GM18861 (cell line): ENCODE data around the gene ACTL7A.
"Not testable (repeated sequence)": the region's sequence is repeated elsewhere in the genome, so short reads cannot be mapped to it uniquely, and the experiment has no call there.

Experiments used
- ATAC-seq: cut with Tn5 transposase; IDR thresholded peaks from one replicate; pipeline ENCODE4 v1.9.1; 2021; ENCODE audit not compliant: unreplicated experiment

ACTL7A gene

DNA sequence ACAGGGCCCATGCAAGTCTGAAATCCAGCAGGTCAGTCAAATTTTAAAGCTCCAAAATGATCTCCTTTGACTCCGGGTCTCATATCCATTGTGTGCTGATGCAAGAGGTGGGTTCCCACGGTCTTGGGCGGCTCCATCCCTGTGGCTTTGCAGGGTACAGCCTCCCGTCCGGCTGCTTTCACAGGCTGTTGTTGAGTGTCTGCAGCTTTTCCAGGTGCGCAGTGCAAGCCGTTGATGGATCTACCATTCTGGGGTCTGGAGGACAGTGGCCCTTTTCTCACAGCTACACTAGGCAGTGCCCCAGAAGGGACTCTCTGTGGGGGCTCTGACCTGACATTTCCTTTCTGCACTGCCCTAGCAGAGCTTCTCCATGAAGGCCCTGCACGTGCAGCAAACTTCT, 13.8 kb upstream of the ACTL7A start:
- ATAC-seq, result not testable (repeated sequence)

GRCh38 chr9:108850293-108850897, 11.7 kb upstream of the ACTL7A start:
- no peak for ATAC-seq

DNA sequence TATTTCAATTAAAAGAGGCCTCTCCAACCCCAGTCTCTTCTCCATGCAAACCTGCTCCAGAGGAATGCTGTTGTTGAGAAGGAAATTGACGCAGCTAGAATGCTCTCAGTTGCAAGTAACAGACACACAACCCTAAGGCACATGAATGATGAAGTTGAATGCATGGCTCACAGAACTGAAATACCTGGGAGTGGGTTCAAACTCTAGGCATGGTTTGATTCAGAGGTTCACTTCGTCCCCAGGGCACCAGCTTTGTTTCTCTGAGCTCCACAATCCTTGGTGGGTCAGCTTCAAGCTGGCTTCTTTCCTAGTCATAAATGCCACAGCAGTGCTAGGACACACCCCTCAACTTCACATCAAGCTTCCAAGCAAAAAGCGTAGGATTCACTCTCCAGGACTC, 10.9 kb upstream of the ACTL7A start:
- no peak for ATAC-seq

DNA sequence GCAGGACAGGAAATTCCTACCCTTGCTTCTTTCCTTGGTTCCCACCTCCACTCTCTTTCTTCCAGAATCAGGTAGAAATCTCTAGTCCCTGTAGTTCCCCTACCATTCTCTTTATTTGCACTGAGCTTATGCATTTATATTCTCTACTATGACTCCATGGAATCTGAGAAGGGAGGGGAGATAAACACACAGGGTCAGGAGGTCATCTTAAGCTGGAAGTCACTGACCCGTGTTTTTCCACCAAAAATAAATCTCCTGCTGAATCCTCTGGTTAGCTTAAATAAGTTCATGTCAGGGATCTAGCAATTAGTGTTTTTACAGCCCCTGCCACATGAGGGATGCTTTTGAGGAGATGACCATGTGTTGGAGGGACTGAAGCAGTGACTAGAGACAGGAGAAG, 10.0 kb upstream of the ACTL7A start:
- ATAC-seq, result no peak

- ATAC-seq, result no peak
These were observed 8.0 kb upstream of the ACTL7A start for GRCh38 chr9:108854094-108854493.

DNA sequence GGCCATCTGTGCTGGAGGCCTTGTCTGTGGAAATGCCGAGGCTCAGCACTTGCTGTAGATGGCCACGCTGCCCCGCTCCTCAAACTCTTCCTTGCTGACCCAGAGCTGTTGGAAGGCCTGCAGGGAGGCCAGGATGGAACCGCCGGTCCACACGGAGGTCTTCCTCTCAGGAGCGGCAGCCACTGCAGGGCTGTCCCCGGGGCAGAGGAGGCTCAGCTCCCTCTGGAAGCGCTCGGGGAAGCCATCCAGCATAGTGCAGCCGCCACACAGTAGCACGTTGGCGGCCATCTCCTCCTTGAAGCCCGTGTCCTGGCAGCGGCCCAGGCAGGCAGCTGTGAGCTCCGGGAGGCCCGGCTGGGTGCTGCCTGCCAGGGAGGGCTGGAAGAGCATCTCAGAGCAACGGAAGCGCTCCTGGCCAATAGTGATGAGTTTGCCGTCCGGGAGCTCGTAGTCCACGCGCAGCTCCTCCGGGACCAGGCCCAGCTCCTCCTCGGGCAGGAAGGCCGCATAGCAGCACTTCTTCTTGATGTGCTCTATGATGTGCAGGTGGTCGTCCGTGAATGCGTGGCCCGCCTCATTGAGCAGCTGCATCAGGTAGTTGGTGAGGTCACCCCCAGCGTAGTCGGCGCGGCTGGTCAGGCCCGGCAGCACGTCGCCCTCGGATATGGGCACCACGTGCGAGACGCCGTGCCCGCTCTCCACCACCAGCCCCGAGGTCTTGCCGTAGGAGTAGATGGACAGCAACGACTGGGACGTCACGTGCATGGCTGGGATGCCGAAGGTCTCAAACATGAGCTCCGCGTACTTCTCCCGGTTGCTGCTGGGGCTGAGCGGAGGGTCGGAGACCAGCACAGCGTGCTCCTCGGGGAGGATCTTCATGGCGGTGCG, 7.2 kb upstream of the ACTL7A start:
- no peak for ATAC-seq

- no peak for ATAC-seq
These were observed 6.6 kb upstream of the ACTL7A start for GRCh38 chr9:108855529-108855886.

- ATAC-seq, result no peak
These were observed 6.2 kb upstream of the ACTL7A start, which contains the start of gene ACTL7B for GRCh38 chr9:108855888-108856287. Gene ACTL7B, minus strand, starts transcription at chr9:108855986. Its CDS starts 56 bp downstream, at chr9:108855930.

DNA sequence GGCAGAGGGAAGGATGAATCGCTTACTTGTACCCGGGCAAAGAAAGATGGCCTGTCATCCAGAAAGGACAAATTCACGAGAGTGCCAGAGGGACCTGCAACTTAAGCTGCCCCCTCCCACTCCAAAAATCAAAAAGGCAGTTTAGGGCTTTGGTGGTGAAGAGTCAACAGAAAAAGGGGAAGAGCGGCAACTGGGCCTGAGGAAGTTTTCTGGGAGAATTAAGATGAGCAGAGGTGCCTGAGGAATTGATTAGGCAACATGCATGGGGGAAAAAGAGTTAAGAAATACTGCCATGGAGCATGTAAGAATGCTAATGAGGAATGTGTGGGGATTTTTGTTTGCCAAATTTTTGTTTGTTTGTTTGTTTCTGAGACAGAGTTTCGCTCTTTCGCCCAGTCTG, 4.5 kb upstream of the ACTL7A start:
- no peak for ATAC-seq

DNA sequence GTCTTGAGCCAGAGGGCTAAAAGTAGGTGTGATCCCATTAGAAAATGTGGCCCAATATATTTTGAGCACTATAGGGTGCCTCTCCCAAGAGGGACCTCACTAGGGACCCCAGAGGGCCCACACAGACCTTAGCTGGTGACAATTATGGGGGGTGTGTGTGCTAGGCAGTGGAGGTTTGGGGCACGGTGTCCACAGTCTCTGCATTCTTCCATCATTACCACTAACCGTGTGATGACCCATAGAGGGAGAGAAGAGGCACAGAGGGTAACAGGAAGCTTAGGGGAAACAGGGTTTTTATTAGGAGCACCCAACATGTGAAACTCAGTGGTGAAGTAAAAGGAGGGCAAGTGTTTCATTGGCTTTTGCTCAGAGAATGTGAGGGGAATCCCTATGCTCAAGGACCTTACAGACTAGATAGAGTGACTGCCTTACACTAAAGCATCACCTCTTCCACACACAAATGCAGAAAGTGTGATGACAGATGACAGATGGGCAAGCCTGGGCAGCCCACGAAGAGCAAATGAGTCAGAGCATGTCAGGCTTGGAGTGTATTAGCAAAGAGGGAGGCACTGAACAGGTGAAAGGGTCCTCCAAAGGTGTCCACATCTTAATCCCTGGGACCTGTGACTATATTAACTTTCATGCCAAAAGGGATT, 2.5 kb upstream of the ACTL7A start:
- ATAC-seq, result peak; percentile 83

- no peak for ATAC-seq
These were observed 1.7 kb upstream of the ACTL7A start for GRCh38 chr9:108860354-108860753.

DNA sequence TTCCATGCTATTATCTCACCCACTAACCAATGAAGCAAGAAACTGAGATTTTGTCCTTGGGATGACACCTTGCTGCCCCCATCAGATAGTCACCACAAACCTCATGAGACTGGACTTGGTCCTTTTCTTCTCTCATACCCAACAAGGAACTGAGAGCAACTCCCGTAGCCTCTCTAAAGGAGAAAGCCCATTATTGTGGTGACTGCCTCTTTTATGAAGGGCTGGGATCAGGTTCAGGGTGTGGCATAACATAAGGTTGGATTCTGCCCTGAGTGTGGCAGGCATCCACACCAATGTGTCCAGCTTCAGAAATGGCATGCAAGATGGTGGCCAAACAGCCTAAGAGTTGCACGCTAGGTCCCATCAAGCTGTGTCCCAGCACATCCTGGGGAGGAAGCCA, 1.3 kb upstream of the ACTL7A start:
- ATAC-seq, result no peak

GRCh38 chr9:108861464-108861863, 602 bp upstream of the ACTL7A start:
- no peak for ATAC-seq

DNA sequence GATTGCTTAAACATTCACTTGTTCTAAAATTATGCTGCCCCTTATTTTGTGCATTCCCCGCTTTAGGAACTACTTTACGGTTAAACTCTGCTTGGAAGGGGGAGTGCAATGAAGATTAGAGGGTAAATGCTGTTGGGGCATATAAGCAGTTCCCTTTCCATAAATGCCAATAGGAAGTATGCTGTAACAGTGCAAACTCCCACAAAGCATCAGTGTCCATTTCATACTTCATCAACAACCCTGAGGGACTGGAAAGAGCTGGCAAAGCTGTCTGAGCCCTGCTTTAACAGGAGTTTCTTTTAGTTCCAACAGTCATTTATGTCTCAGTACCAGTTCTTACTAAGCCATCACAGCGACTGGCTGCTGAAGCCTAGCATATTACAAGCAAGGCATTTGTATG, 1.8 kb downstream of the ACTL7A start:
- ATAC-seq, result no peak

GRCh38 chr9:108864446-108864845, 2.4 kb downstream of the ACTL7A start:
- ATAC-seq, result no peak

DNA sequence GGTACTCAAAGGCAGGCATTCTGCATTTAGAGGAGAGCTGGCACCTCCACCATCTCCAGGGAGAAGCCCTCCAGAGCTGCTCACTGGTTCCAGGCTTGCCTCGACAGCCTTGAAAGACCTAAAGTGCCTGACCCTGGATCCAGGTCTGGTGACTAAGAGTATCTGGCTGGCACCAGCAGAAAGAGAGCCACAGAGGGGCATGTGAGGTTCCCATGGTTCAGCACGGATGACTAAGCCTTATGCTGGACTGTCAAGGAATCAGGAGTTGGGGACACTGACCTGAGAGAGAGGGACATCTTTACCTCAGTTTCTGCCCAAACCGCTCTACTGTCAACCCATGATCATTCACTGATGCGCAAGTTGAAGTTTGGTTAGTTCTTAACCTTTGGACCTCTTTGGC, 3.0 kb downstream of the ACTL7A start:
- no peak for ATAC-seq

DNA sequence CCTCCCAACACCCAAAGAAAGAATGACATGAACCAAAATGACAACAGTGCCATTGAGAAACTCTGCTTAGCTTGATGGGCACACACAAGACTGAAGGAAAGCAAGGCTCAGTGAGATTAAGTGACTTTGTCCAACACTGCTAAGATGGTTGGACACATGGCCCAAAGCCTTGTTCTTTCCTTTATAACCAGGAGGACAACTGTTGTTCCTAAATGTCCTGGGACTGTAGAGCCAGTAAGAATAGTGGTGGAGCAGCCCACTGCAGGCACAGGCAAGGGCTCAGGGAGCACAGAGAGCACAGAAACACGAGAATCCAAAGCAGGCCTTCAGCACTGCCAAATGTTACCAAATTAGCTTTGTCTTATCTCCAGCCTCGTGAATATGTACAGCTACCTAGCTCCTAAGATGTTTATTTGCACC, 3.9 kb downstream of the ACTL7A start:
- no peak for ATAC-seq

DNA sequence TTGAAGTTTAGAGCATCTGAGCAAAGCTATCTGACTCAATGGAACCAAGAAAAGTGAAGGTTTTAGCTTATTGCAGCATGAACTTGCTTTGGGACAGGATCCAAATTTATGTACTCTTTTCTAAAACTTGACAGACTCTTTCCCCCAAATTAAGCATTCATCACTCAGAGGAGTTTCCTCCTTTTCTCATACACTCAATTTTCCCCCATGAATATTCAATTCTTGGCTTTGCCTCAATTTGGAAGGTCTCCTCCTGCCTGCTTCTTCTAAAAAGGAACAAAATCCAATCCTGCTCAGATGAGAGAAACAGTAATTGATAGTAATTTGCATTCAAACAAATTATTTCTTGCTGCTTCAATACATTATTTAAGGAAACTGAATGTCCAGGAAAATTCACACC, 5.0 kb downstream of the ACTL7A start:
- ATAC-seq, result no peak

GRCh38 chr9:108867829-108868228, 5.8 kb downstream of the ACTL7A start:
- no peak for ATAC-seq

GRCh38 chr9:108869092-108869725, 7.1 kb downstream of the ACTL7A start:
- ATAC-seq, result no peak

- no peak for ATAC-seq
These were observed 12.2 kb downstream of the ACTL7A start for GRCh38 chr9:108874058-108874788.
